Large intestine (tissue), 3 donors: ENCODE data around the gene RIMS3. TPM values are rescaled to one million over a fixed set of nuclear protein-coding genes. Genes with fewer than 3 reads are reported as not detected.

ENCODE experiments used
- DNase-seq, 2 donors: peaks; one replicate each; pipeline versions ENCODE4 v3.0.0 to v3.0.0-alpha.2; 2013
- H3K27ac ChIP-seq: one replicate; pipeline ENCODE4 v1.5.1; 2013; ENCODE audit warnings: low read length
- H3K27me3 ChIP-seq: 2 replicates; pipeline ENCODE4 v1.6.1; 2013; ENCODE audit warnings: low read length; ENCODE audit not compliant: control insufficient read depth, insufficient read depth
- H3K36me3 ChIP-seq: 2 replicates; pipeline ENCODE4 v1.6.1; 2013; ENCODE audit warnings: low read length; ENCODE audit not compliant: control insufficient read depth, insufficient read depth
- H3K4me1 ChIP-seq: one replicate; pipeline ENCODE4 v1.6.1; 2013; ENCODE audit warnings: low read length; ENCODE audit not compliant: control insufficient read depth, insufficient read depth
- H3K4me3 ChIP-seq: one replicate; pipeline ENCODE4 v1.5.1; 2013; ENCODE audit warnings: low read length
- H3K9me3 ChIP-seq: one replicate; pipeline ENCODE4 v1.6.1; 2013; ENCODE audit warnings: mild to moderate bottlenecking, low read depth, low read length, moderate library complexity; ENCODE audit not compliant: control insufficient read depth
- WGBS: methylation state at CpG from one replicate; pipeline ENCODE4 v1.1.5; 2013; ENCODE audit warnings: low lambda C conversion rate; ENCODE audit not compliant: insufficient coverage; 5-methylcytosine and 5-hydroxymethylcytosine counted together
- polyA plus RNA-seq: library from polyadenylated mRNA; unstranded; fragments of 120-200 nt; gene quantifications from one replicate; pipeline ENCODE4 v1.2.1, GENCODE V29; 2013

The RIMS3 gene
- polyA plus RNA-seq, 1 donor, result 6.9 TPM

DNA sequence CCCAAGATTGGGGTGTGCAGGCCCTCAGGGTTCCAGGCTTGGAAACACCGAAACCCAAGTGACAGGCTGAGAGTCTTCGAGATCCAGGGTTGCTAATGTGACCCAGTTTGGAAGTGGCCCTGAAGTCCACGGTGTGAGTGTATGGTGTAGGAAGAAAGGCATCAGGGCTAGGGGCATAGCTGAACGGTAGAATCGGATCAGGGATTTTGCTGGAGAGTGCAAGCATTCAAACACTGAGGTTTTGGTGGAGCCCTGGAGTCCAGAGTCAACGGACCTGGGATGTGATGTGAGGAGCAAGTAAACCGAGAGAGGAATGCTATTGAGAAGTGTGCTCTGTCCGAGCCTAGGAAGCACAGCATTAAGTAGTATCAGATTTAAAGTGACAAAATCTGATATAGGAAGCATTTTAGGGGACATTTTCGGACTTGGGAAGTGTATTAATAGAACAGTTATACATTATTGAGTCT, 27.0 kb upstream of the RIMS3 start:
- no peaks in the 10 kb centered on the region for H3K9me3 ChIP-seq
- DNase-seq, result no peak
- WGBS, result 0% methylated on average over 2 of the region's 9 CpGs
- peak overlapping the region; percentile 84 for H3K4me3 ChIP-seq
- H3K4me1 ChIP-seq, result peaks cover 12% of the 10 kb centered on the region
- H3K36me3 ChIP-seq, result no peaks in the 10 kb centered on the region
- no peaks in the 10 kb centered on the region for H3K27me3 ChIP-seq
- peak overlapping the region; percentile 95 for H3K27ac ChIP-seq

DNA sequence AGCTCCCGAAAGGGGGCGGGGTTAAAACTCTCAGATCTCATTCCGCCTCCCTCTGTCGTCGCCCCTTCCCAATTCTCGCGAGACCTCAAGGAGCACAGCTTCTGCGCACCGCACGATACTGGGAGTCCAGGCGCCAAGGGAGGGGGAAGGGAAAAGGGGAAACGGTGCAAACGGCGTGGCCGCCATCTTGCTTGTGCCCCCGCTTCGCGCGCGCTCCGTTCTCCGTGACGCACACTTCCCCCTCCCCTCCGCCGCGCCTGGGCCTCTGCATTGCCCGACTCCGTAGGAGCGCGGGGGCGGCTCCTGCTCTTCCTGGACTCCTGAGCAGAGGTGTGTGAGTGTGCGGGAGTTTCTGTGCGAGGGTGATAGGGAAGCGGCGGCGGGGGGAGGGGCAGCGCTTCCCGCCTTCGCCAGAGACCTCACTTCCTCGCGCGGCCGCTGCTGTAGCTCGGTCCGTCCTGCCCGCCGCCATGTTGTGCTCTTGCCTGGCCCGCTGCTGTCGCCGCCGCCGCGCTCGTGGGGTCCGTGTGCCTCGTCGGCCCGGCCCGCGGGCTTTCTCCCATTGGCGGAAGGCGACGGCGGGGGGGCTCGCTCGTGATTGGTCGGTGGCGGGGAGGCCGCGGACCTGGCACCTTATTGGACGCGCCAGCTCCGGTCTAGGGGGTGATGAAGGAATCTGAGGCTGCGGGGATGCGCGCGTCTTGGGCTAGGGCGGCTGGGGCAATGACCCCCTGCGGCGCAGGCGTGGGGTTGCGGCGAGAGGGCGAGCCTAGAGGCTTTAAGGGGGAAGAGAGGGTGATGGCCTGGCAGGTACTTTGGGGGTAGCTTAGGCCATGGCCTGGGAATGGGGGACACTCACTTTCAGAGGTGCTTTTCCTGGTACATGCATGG, 26.3 kb upstream of the RIMS3 start, which contains the start of gene NFYC:
NFYC (plus strand) TSS at position 167 of the 891 bp plus-strand sequence. CDS start 47,140 bp downstream, outside the sequence.
- DNase-seq, result peak; percentile 98 to 99
- WGBS, result no CpG with 5 or more reads among the region's 84 CpGs
- H3K4me3 ChIP-seq, result peak within 1 kb of the TSS; percentile 84
- H3K9me3 ChIP-seq, result no peaks in the 10 kb centered on the region
- H3K4me1 ChIP-seq, result peaks cover 12% of the 10 kb centered on the region
- H3K27ac ChIP-seq, result peak within 1 kb of the TSS; percentile 95
- no peaks in the 10 kb centered on the region for H3K27me3 ChIP-seq
- H3K36me3 ChIP-seq, result peaks cover 2% of the 10 kb centered on the region

DNA sequence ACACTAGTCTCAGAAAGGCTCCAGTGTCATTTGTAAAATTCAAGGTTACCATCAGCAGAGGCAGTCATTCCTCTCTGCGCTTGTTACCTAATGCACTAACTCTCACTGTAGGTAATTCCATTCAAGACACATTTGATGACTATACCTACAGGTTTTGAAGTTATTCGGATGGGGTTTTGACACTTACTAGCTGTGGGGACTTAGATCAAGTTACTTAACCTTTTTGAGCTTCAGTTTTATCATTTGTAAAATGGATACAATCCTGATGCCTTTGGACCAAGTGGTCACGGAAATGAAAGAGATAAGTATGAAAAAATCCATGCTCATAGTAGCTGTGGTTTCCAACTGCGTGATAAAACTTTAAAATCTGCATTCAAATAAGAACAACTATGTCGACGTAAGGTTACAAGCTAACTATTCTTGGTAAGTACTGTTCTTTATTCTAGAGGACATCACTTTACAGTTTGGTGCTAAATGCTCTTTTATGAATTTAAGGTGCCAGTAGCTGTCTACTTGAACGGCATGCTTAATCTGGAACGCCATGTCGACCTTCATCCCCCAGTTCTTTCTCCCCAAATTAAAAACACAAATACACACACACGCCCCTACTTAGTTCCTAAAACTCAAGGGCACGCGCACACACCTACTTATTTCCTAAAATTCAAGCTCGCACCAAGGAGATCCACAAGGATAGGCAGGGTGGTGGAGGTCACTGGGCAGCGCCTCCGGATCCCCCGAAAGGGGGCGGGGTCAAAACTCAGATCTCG, 25.5 kb upstream of the RIMS3 start:
- H3K4me1 ChIP-seq, result peaks cover 12% of the 10 kb centered on the region
- DNase-seq, result no peak
- no peaks in the 10 kb centered on the region for H3K9me3 ChIP-seq
- H3K4me3 ChIP-seq, result peak overlapping the region; percentile 84
- H3K27me3 ChIP-seq, result no peaks in the 10 kb centered on the region
- peaks cover 5% of the 10 kb centered on the region for H3K36me3 ChIP-seq
- peak overlapping the region; percentile 95 for H3K27ac ChIP-seq
- no CpG with 5 or more reads among the region's 18 CpGs for WGBS

- no peak overlapping the region for H3K4me3 ChIP-seq
- H3K27ac ChIP-seq, result no peak overlapping the region
- no CpG with 5 or more reads among the region's 1 CpG for WGBS
- DNase-seq, result no peak
- H3K36me3 ChIP-seq, result peaks cover 5% of the 10 kb centered on the region
- H3K4me1 ChIP-seq, result peaks cover 12% of the 10 kb centered on the region
- H3K9me3 ChIP-seq, result no peaks in the 10 kb centered on the region
- H3K27me3 ChIP-seq, result no peaks in the 10 kb centered on the region
Observed at GRCh38 chr1:40689737-40690136, 24.3 kb upstream of the RIMS3 start.

DNA sequence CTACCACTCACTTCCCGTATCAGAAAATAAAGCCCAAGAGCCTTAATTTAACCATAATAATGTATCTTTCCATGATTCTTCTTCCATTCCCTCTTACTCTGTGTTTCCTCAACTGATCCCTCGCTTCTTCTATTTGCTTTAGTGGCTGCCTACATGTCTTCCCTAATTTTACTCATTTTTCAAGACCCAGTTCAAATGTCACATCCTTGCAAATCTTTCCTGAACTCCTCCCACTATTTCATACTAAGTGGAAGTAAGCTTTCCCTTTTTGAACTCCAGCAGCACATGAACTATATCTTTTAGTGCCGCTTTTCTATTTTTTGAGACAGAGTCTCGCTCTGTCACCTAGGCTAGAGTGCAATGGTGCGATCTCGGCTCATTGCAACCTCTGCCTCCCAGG, 22.2 kb upstream of the RIMS3 start:
- no peak overlapping the region for H3K27ac ChIP-seq

DNA sequence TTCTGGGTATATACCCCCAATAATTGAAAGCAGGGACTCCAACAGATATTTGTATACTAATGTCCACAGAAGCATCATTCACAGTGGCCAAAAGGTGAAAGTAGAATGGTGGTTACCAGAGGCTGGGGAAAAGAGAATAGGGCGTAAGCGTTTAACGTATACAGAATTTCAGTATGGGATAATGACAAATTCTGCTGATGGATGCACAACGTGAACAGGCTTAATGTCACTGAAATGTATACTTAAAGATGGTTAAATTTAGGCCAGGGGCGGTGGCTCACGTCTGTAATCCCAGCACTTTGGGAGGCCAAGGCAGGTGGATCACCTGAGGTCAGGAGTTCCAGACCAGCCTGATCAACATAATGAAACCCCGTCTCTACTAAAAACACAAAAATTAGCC, 21.6 kb upstream of the RIMS3 start:
- H3K27ac ChIP-seq, result no peak overlapping the region
- H3K9me3 ChIP-seq, result no peaks in the 10 kb centered on the region
- H3K27me3 ChIP-seq, result no peaks in the 10 kb centered on the region
- H3K4me3 ChIP-seq, result no peak overlapping the region
- no peak for DNase-seq
- H3K4me1 ChIP-seq, result no peaks in the 10 kb centered on the region
- WGBS, result 100% methylated on average over 3 of the region's 7 CpGs
- H3K36me3 ChIP-seq, result peaks cover 5% of the 10 kb centered on the region

More for the DNA sequence above, 22.2 kb upstream of the RIMS3 start:
- DNase-seq, result no peak
- Histone ChIP-seq H3K27me3 (no peaks in the 10 kb centered on the region), H3K36me3 (peaks cover 5% of the 10 kb centered on the region), H3K4me3 (no peak overlapping the region), H3K4me1 (peaks cover 1% of the 10 kb centered on the region), H3K9me3 (no peaks in the 10 kb centered on the region)
- 100% methylated on average over 2 of the region's 6 CpGs for WGBS

GRCh38 chr1:40684669-40685068, 19.2 kb upstream of the RIMS3 start:
- WGBS, result no CpG with 5 or more reads among the region's 3 CpGs
- Histone ChIP-seq H3K27me3 (no peaks in the 10 kb centered on the region), H3K36me3 (peaks cover 5% of the 10 kb centered on the region), H3K4me3 (no peak overlapping the region), H3K9me3 (no peaks in the 10 kb centered on the region), H3K4me1 (no peaks in the 10 kb centered on the region), H3K27ac (no peak overlapping the region)
- DNase-seq, result no peak

DNA sequence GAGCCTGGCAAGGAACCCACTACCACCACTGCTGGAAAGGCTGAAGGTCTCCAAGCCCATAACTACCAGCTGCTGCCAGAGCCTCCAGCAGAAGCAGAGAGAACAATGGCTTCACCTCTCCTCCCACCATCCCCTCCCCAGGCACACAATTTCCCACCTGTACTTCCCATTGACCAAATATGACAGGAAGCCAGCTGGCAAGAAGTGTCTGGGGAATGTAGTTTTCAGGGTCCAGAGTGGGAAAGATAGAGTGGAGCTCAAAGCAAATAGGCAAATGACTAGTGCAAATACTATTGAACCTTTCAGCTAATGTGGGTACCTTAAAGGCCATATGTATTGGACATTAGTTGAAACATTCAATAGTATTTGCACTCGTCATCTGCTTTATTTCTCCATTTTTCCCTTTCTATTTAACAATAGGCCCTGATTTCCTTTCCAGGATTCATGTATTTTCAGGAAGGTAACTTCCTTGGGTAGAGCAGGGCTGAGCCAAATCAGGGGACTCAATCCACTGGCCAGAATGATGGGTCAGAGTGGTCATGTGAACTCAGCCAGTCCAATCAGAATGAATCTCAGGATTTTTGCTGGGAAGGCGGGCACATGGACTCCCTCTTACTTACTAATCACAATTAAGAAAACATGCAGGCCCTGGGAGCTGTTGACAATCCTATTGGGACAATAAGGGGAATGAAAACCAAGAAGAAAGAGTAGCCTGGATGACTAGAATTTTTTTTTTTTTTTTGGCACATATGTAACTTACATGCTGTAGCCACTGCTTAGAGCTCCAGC, 13.9 kb upstream of the RIMS3 start:
- Histone ChIP-seq H3K27me3 (no peaks in the 10 kb centered on the region), H3K9me3 (no peaks in the 10 kb centered on the region), H3K36me3 (no peaks in the 10 kb centered on the region), H3K4me1 (no peaks in the 10 kb centered on the region), H3K27ac (no peak overlapping the region), H3K4me3 (no peak overlapping the region)
- WGBS, result 100% methylated on average over 1 of the region's 2 CpGs
- DNase-seq, result no peak

DNA sequence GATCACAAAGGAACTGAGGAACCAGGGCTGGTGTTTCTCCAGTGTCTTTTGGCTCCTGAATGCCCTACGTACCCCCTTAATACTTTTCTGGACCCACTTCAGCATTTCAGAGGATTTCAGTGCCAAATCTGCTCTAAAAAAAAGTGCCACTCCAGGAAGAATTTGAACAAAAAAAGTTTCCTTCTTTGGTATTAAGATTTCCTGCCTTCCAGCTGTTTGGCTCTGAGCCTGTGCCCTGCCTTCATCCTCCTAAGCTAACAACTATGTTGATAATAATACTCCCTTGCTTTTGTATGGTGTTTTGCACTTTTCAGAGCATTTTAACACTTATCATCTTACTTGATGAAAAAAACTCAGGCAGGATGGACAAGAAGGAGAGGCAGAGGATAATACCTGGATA, 11.0 kb upstream of the RIMS3 start:
- WGBS, result 80% methylated on average over 1 of the region's 1 CpG
- no peak for DNase-seq

GRCh38 chr1:40673452-40673851, 8.0 kb upstream of the RIMS3 start:
- H3K27me3 ChIP-seq, result no peaks in the 10 kb centered on the region
- H3K27ac ChIP-seq, result no peak overlapping the region
- H3K4me3 ChIP-seq, result no peak overlapping the region
- no peaks in the 10 kb centered on the region for H3K36me3 ChIP-seq
- WGBS, result no CpG with 5 or more reads among the region's 4 CpGs
- H3K9me3 ChIP-seq, result no peaks in the 10 kb centered on the region
- H3K4me1 ChIP-seq, result peaks cover 3% of the 10 kb centered on the region
- no peak for DNase-seq

More for the DNA sequence above, 11.0 kb upstream of the RIMS3 start:
- no peaks in the 10 kb centered on the region for H3K27me3 ChIP-seq
- no peaks in the 10 kb centered on the region for H3K9me3 ChIP-seq
- no peaks in the 10 kb centered on the region for H3K4me1 ChIP-seq
- H3K36me3 ChIP-seq, result no peaks in the 10 kb centered on the region
- no peak overlapping the region for H3K27ac ChIP-seq
- no peak overlapping the region for H3K4me3 ChIP-seq
